Epithelial cell of proximal tubule (primary cell): ENCODE data around the gene FBXL14. TPM values are rescaled to one million over a fixed set of nuclear protein-coding genes. Genes with fewer than 3 reads are reported as not detected.

Experiments
- DNase-seq: peaks from one replicate; pipeline ENCODE4 v3.0.0-alpha.2; 2011; ENCODE audit warnings: low read depth
- H3K4me3 ChIP-seq: 2 replicates; pipeline ENCODE4 v1.5.1; 2011; ENCODE audit warnings: low read depth, mild to moderate bottlenecking, low read length
- total RNA-seq: library from RNA; depleted of rRNA; stranded (reverse); fragments of >200 nt; gene quantifications from 2 replicates; pipeline ENCODE4 v1.2.3, GENCODE V29; 2015
- TF ChIP-seq, protein P1 (sequence below): conservative IDR thresholded peaks from 2 replicates; pipeline ENCODE4 v1.5.1; 2012; ENCODE audit warnings: low read depth, mild to moderate bottlenecking, low read length

Gene FBXL14
- total RNA-seq, 1 donor from 2014 or later: 5.5 TPM

DNA sequence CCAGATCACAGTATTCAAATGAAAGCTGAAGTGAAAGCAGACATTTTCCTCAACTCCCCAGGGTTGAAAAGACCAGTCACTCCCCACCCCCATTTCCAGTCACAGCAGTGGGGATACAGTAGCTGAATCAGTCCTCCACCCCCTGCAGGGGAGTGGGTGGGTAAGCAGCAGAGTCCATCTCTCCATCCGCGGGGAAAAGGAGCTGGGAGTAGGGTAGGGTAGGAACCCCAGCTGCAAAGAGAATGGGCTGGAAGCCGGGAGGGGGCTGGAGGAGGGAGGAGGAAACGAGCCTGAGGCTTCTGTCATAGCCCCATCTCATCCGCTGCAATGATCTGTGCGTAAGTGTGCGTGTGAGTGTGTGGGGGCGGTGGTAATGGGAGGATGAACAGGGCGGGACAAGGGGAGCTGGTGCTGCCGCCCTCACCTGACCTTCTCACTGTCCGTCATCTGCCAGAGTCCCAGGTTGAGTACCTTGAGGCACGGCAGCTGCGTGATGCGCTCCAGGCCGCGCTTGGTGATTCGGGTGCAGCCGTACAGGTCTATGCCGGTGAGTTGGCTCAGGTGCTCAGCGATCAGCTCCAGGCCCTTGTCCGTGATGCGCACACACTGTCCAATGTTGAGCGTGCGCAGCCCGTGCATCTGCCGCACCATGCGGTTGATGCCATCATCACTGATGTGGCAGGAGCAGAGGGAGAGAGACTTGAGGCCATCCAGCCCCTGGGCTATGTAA is 1.8 kb downstream of the FBXL14 start:
- TF ChIP-seq, protein P1, sequence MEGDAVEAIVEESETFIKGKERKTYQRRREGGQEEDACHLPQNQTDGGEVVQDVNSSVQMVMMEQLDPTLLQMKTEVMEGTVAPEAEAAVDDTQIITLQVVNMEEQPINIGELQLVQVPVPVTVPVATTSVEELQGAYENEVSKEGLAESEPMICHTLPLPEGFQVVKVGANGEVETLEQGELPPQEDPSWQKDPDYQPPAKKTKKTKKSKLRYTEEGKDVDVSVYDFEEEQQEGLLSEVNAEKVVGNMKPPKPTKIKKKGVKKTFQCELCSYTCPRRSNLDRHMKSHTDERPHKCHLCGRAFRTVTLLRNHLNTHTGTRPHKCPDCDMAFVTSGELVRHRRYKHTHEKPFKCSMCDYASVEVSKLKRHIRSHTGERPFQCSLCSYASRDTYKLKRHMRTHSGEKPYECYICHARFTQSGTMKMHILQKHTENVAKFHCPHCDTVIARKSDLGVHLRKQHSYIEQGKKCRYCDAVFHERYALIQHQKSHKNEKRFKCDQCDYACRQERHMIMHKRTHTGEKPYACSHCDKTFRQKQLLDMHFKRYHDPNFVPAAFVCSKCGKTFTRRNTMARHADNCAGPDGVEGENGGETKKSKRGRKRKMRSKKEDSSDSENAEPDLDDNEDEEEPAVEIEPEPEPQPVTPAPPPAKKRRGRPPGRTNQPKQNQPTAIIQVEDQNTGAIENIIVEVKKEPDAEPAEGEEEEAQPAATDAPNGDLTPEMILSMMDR: peak; percentile 19
- no peak for DNase-seq
- peak overlapping the region; percentile 76 for H3K4me3 ChIP-seq

DNA sequence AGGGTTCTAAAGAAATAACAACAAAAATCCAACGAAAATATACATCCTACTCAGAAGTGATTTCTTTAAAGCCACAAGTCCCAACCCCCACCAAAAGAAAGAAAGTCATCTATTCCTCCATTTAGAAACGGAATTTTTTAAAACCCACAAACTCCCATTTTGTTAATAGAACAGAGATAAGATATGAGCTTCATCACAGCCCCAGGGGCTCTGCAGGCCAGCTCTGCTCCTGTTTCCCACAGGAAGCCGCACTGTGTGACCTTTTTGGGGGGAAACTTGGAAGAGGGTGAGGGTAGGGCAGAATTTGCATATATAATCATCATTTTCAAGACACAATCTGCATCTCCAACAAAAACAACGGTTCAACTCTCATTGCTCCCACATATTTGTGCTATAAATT is 2.8 kb downstream of the FBXL14 start:
- peak overlapping the region; percentile 76 for H3K4me3 ChIP-seq
- TF ChIP-seq, protein P1: no peak
- no peak for DNase-seq

DNA sequence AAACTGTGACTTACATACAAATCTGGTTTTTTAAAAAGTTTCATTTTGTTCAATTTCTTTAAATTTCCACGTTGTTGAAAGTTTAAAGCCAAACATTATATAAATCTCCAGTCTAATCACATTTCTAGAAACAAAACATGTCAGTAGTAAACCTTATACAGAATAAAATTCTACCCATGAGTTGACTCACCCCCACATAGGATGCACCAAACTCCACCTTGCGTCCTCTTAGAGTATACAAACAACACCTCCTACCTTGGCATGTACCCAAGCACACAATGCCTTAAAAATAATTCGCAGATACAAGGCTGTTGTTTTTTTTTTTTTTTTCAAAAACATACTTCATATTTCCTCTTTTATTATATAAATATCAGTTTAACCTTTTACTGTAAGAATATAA is 3.3 kb downstream of the FBXL14 start:
- H3K4me3 ChIP-seq: peak overlapping the region; percentile 76
- TF ChIP-seq, protein P1: peak; percentile 27
- no peak for DNase-seq

DNA sequence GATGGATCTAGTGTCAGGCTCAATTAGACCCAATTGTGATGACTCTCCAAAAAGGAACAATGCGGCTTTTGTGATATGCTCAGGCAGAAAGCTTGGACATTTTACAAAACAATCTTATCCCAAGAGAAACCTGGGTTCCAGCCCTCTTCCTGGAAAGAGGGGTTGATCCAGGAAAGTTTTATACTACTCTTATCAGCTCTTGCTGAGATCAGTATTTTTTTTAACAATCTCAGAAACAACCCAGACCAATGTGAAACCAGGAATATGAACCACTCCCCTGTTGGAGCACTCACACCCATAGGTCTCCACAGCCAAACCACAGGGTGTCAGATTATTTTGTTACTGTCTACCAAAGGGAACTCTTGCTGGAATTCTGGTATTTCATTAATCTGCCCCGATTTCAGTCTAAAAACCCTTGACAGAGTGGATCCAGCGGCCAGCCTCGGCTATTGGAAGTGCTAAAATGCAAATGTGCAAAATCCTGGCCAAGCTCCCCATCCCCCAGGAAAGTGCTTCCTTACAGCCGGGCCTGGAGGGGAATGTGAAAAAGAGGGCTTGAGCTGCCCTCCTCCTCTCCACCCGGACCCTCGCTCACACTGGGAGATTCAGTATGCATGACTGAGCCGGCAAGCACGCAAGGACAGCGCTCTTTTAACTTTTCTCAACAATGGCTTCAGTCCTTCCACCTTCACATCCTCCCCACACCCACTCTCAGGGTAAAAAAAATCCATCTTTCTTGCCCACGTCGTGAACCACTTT is 4.0 kb downstream of the FBXL14 start:
- peak overlapping the region; percentile 76 for H3K4me3 ChIP-seq
- no peak for DNase-seq
- TF ChIP-seq, protein P1: no peak

DNA sequence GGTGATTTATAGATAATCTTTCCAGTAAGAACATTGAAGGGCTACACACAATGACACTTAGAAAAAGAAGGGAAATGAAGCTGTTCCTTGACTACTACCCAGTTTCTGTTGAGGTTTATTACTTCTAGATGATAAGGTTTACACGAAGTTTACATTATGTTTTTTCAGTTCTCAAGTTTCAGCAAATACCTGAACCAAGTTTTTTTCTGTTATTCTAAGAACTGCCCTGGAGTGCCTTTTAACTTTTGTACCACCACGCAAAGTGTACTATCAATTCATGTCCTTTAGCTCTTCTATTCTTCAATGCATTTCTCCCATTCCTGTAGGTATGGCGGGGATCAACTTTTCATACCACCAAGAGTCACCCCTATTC is 5.8 kb downstream of the FBXL14 start:
- no peak overlapping the region for H3K4me3 ChIP-seq
- DNase-seq: no peak
- TF ChIP-seq, protein P1: no peak

DNA sequence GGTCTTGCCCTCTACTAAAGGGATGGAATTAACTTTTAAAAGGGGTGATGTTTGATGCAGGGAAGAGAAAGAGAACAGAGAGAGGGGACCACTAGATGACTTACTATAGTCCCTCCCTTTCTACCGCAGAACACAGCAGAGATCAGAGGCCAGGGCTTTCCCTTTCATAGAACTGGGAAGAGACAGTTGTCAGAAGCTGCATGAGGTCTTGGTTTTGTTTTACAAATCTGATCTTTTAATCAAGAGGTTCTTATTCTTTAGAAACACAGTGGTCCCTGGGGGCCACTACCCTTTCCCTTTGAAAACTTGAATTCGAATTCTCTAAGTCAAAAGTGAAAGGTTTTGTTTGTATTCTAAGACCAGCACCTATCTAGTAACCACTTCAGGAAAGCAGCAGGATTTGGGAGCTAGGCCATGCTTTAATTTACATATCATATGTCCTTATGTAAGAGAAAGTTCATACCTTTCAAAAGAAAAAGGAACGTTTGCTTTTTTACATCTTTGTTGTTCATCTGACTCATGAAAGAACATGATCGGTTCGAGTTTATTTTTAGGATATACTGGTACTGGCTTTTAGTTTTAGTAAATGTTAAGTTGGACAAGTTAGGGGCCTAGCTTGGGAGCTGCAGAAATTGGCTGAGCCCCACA is 6.3 kb downstream of the FBXL14 start:
- H3K4me3 ChIP-seq: no peak overlapping the region
- TF ChIP-seq, protein P1: no peak
- DNase-seq: no peak
